Endodermal cell (in vitro differentiated cells): ENCODE measurements around the gene SLC35E2B. TPM values are rescaled to one million over a fixed set of nuclear protein-coding genes. Genes with fewer than 3 reads are reported as not detected.

ENCODE experiments used
- DNase-seq: peaks from one replicate; pipeline ENCODE4 v3.0.0-alpha.2; 2017
- H3K27ac ChIP-seq: 2 replicates; pipeline ENCODE4 v1.5.1; 2013; ENCODE audit warnings: mild to moderate bottlenecking, low read depth, low read length, moderate library complexity
- H3K27me3 ChIP-seq: 2 replicates; pipeline ENCODE4 v1.6.1; 2013; ENCODE audit warnings: mild to moderate bottlenecking, low read length, moderate library complexity; ENCODE audit not compliant: insufficient read depth, control insufficient read depth, poor library complexity, severe bottlenecking
- H3K36me3 ChIP-seq: 2 replicates; pipeline ENCODE4 v1.7.0; 2013; ENCODE audit warnings: mild to moderate bottlenecking, low read length, moderate library complexity; ENCODE audit not compliant: control insufficient read depth, insufficient read depth
- H3K4me1 ChIP-seq: one replicate; pipeline ENCODE4 v1.7.0; 2013; ENCODE audit warnings: low read length; ENCODE audit not compliant: control insufficient read depth, insufficient read depth
- H3K4me3 ChIP-seq: 2 replicates; pipeline ENCODE4 v1.5.1; 2013; ENCODE audit warnings: mild to moderate bottlenecking, low read length, moderate library complexity
- H3K9ac ChIP-seq: 2 replicates; pipeline ENCODE4 v1.6.1; 2013; ENCODE audit warnings: mild to moderate bottlenecking, low read length, moderate library complexity; ENCODE audit not compliant: poor library complexity, severe bottlenecking; ENCODE audit errors: extremely low read depth
- H3K9me3 ChIP-seq: 2 replicates; pipeline ENCODE4 v1.6.1; 2013; ENCODE audit warnings: mild to moderate bottlenecking, low read length, moderate library complexity; ENCODE audit not compliant: control insufficient read depth
- H3K27ac Mint-ChIP-seq: 2 replicates; pipeline ENCODE4 v1.8.0; 2020; ENCODE audit warnings: mixed read lengths
- H3K27me3 Mint-ChIP-seq: 2 replicates; pipeline ENCODE4 v1.8.0; 2021; ENCODE audit warnings: mild to moderate bottlenecking, mixed read lengths; ENCODE audit not compliant: insufficient read depth
- H3K36me3 Mint-ChIP-seq: 2 replicates; pipeline ENCODE4 v1.8.0; 2020; ENCODE audit warnings: low read depth, mixed read lengths
- H3K4me1 Mint-ChIP-seq: 2 replicates; pipeline ENCODE4 v1.8.0; 2020; ENCODE audit warnings: mixed read lengths
- H3K4me3 Mint-ChIP-seq: 2 replicates; pipeline ENCODE4 v1.8.0; 2020; ENCODE audit warnings: mild to moderate bottlenecking, moderate library complexity, mixed read lengths
- H3K9me3 Mint-ChIP-seq: 2 replicates; pipeline ENCODE4 v1.8.0; 2020; ENCODE audit warnings: mild to moderate bottlenecking, mixed read lengths
- CTCF ChIP-seq: fragments of 200-600 bp; sonication (generic); conservative IDR thresholded peaks from 2 replicates; pipeline ENCODE4 v1.5.0; 2021; ENCODE audit warnings: antibody characterized with exemption, mild to moderate bottlenecking
- WGBS, 2 experiments: methylation state at CpG; one replicate each; pipeline versions ENCODE4 v1.1.5 to v1.1.7; 2013; ENCODE audit warnings: missing lambda C conversion rate in 2 of 2, mixed read lengths in 1 of 2; ENCODE audit not compliant: insufficient coverage in 1 of 2, insufficient read length in 1 of 2; 5-methylcytosine and 5-hydroxymethylcytosine counted together
- total RNA-seq, 2 donors: library from RNA; stranded (reverse); fragmentation: NEBNext Ultra II Directional in 1 of 2; extraction: Animal tissue kit (Norgen Biotek cat#: 25700) in 1 of 2; gene quantifications; 2 replicates in 1 of 2; 3 replicates in 1 of 2; pipeline ENCODE4 v1.2.1, GENCODE V29; 2021

SLC35E2B gene
- total RNA-seq, 2 donors from 2014 or later = 51.2 to 56.9 TPM

GRCh38 chr1:1631782-1632420 is 60.7 kb downstream of the SLC35E2B start, which contains the start of gene MMP23B:
TSS of gene MMP23B (plus strand) at chr1:1632173. CDS start at chr1:1632219, 46 bp downstream.
- H3K9ac ChIP-seq = no peak within 1 kb of the TSS
- Mint-ChIP-seq H3K4me1 (no peaks in the 10 kb centered on the region), H3K9me3 (peaks cover 2% of the 10 kb centered on the region), H3K27me3 (peaks cover 12% of the 10 kb centered on the region), H3K36me3 (peaks cover 7% of the 10 kb centered on the region), H3K27ac (no peak within 1 kb of the TSS), H3K4me3 (peak within 1 kb of the TSS; percentile 34)
- peak; percentile 79 for DNase-seq
- no peak for TF ChIP-seq CTCF
- no peak within 1 kb of the TSS for H3K27ac ChIP-seq
- H3K4me1 ChIP-seq = no peaks in the 10 kb centered on the region
- peak within 1 kb of the TSS; percentile 35 for H3K4me3 ChIP-seq
- H3K9me3 ChIP-seq = no peaks in the 10 kb centered on the region
- no peaks in the 10 kb centered on the region for H3K36me3 ChIP-seq
- H3K27me3 ChIP-seq = peaks cover 14% of the 10 kb centered on the region
- WGBS, 2 experiments = 7 to 10% methylated on average over 11 to 48 of the region's 48 CpGs

GRCh38 chr1:1630965-1631781 is 61.4 kb downstream of the SLC35E2B start:
- peaks cover 14% of the 10 kb centered on the region for H3K27me3 ChIP-seq
- WGBS, 2 experiments = 40 to 47% methylated on average over 16 to 78 of the region's 79 CpGs
- Mint-ChIP-seq H3K36me3 (peaks cover 2% of the 10 kb centered on the region), H3K27me3 (peaks cover 12% of the 10 kb centered on the region), H3K4me1 (no peaks in the 10 kb centered on the region), H3K4me3 (peak overlapping the region; percentile 34), H3K9me3 (peaks cover 2% of the 10 kb centered on the region), H3K27ac (no peak overlapping the region)
- H3K9me3 ChIP-seq = no peaks in the 10 kb centered on the region
- H3K4me3 ChIP-seq = no peak overlapping the region
- peak; percentile 78 for DNase-seq
- H3K27ac ChIP-seq = no peak overlapping the region
- no peak overlapping the region for H3K9ac ChIP-seq
- H3K4me1 ChIP-seq = no peaks in the 10 kb centered on the region
- no peaks in the 10 kb centered on the region for H3K36me3 ChIP-seq
- no peak for TF ChIP-seq CTCF

- Mint-ChIP-seq H3K4me3 (no peak overlapping the region), H3K4me1 (no peaks in the 10 kb centered on the region), H3K27ac (no peak overlapping the region), H3K36me3 (peaks cover 2% of the 10 kb centered on the region), H3K27me3 (peaks cover 12% of the 10 kb centered on the region), H3K9me3 (peaks cover 2% of the 10 kb centered on the region)
- TF ChIP-seq CTCF = no peak
- Histone ChIP-seq H3K4me3 (no peak overlapping the region), H3K27ac (no peak overlapping the region), H3K27me3 (peaks cover 14% of the 10 kb centered on the region), H3K4me1 (no peaks in the 10 kb centered on the region), H3K9me3 (no peaks in the 10 kb centered on the region), H3K9ac (no peak overlapping the region), H3K36me3 (no peaks in the 10 kb centered on the region)
- peak; percentile 96 for DNase-seq
- WGBS, 2 experiments = 33 to 51% methylated on average over 24 to 77 of the region's 81 CpGs
These were observed 62.2 kb downstream of the SLC35E2B start for GRCh38 chr1:1630191-1630964.
